Measurements from ENCODE around the gene DUOXA1. TPM values are rescaled to one million over a fixed set of nuclear protein-coding genes. Genes with fewer than 3 reads are reported as not detected.
A peak's percentile ranks its signal among the peaks of the same experiment; 100 is the strongest.

DUOXA1 gene
- total RNA-seq, 1 donor from 2014 or later, result 4.2 TPM

GRCh38 chr15:45166834-45167630 lies 37.4 kb upstream of the DUOXA1 start:
- Histone ChIP-seq H3K27ac (peak overlapping the region; percentile 97 to 99), H3K27me3 (no peaks in the 10 kb centered on the region), H3K4me3 (peak overlapping the region; percentile 78 to 97), H3K36me3 (no peaks in the 10 kb centered on the region), H3K4me1 (peaks cover 0 to 14% of the 10 kb centered on the region in 2 donors), H3K9me3 (no peaks in the 10 kb centered on the region)
- intact Hi-C loops (cut with DNase I), result loop anchor here (1.0 to 5.0 kb wide), 5 partner anchors 19 to 290 kb away; partner anchors contain the start of gene GATM
- peak; percentile 49 to 93 for DNase-seq (ENCODE audit: low spot score in 2 of 2)
- peak; percentile 40 to 74 (median 62) for TF ChIP-seq CTCF (IDR thresholded peaks at IDR 0.05)

GRCh38 chr15:45165536-45165935 lies 35.9 kb upstream of the DUOXA1 start:
- H3K4me1 ChIP-seq, result peaks cover 0 to 14% of the 10 kb centered on the region in 2 donors
- peak overlapping the region in 1 of 2 donors; percentile 99 for H3K27ac ChIP-seq
- H3K27me3 ChIP-seq, result no peaks in the 10 kb centered on the region
- H3K9me3 ChIP-seq, result no peaks in the 10 kb centered on the region
- intact Hi-C loops (cut with DNase I), result loop anchor here (5.0 kb wide), 1 partner anchor 212 kb away; the partner anchor contains the start of gene GATM
- no peak overlapping the region for H3K4me3 ChIP-seq
- no peak for TF ChIP-seq CTCF (IDR thresholded peaks at IDR 0.05)
- no peak for DNase-seq (ENCODE audit: low spot score in 2 of 2)
- H3K36me3 ChIP-seq, result no peaks in the 10 kb centered on the region

- intact Hi-C loops (cut with DNase I), result loop anchor here (5.0 kb wide), 1 partner anchor 212 kb away; the partner anchor contains the start of gene GATM
- no peak overlapping the region for H3K27ac ChIP-seq
These were observed 35.2 kb upstream of the DUOXA1 start for GRCh38 chr15:45164914-45165313.

GRCh38 chr15:45163508-45163856 lies 33.8 kb upstream of the DUOXA1 start:
- Histone ChIP-seq H3K27ac (no peak overlapping the region), H3K4me3 (no peak overlapping the region)
- intact Hi-C loops (cut with DNase I), result loop anchor here (1.0 kb wide), 1 partner anchor 236 kb away; no protein-coding TSS in a partner anchor

More at GRCh38 chr15:45164914-45165313, 35.2 kb upstream of the DUOXA1 start:
- H3K4me1 ChIP-seq, result peaks cover 0 to 14% of the 10 kb centered on the region in 2 donors
- H3K9me3 ChIP-seq, result no peaks in the 10 kb centered on the region
- TF ChIP-seq CTCF (IDR thresholded peaks at IDR 0.05), result no peak
- H3K27me3 ChIP-seq, result no peaks in the 10 kb centered on the region
- no peak overlapping the region for H3K4me3 ChIP-seq
- DNase-seq (ENCODE audit: low spot score in 2 of 2), result no peak
- no peaks in the 10 kb centered on the region for H3K36me3 ChIP-seq

More at GRCh38 chr15:45163508-45163856, 33.8 kb upstream of the DUOXA1 start:
- no peak for DNase-seq (ENCODE audit: low spot score in 2 of 2)
- no peaks in the 10 kb centered on the region for H3K36me3 ChIP-seq
- H3K27me3 ChIP-seq, result no peaks in the 10 kb centered on the region
- no peaks in the 10 kb centered on the region for H3K9me3 ChIP-seq
- no peak for TF ChIP-seq CTCF (IDR thresholded peaks at IDR 0.05)
- peaks cover 0 to 14% of the 10 kb centered on the region in 2 donors for H3K4me1 ChIP-seq

Data from ascending aorta (tissue), 2 donors.